ENCODE data around the gene PROX2. TPM values are rescaled to one million over a fixed set of nuclear protein-coding genes. Genes with fewer than 3 reads are reported as not detected.

The PROX2 gene
- total RNA-seq, 1 donor from 2014 or later: not detected

GRCh38 chr14:74840603-74841030 is 35.3 kb downstream of the PROX2 start:
- H3K9me3 Mint-ChIP-seq: no peaks in the 10 kb centered on the region
- TF ChIP-seq CTCF (conservative IDR thresholded peaks at IDR 0.05): no peak
- H3K4me1 Mint-ChIP-seq (ENCODE audit: unreplicated experiment): peaks cover 26% of the 10 kb centered on the region
- peaks cover 6% of the 10 kb centered on the region for H3K36me3 Mint-ChIP-seq
- no peak overlapping the region for H3K27ac Mint-ChIP-seq
- DNase-seq (ENCODE audit: extremely low spot score, unreplicated experiment): no peak
- H3K27me3 Mint-ChIP-seq: no peaks in the 10 kb centered on the region
- no peak overlapping the region for H3K4me3 Mint-ChIP-seq

GRCh38 chr14:74838166-74838565 is 37.8 kb downstream of the PROX2 start:
- DNase-seq (ENCODE audit: extremely low spot score, unreplicated experiment): no peak
- H3K4me3 Mint-ChIP-seq: no peak overlapping the region
- H3K36me3 Mint-ChIP-seq: peaks cover 11% of the 10 kb centered on the region
- H3K27me3 Mint-ChIP-seq: no peaks in the 10 kb centered on the region
- H3K27ac Mint-ChIP-seq: no peak overlapping the region
- H3K9me3 Mint-ChIP-seq: no peaks in the 10 kb centered on the region
- no peak for TF ChIP-seq CTCF (conservative IDR thresholded peaks at IDR 0.05)
- H3K4me1 Mint-ChIP-seq (ENCODE audit: unreplicated experiment): peaks cover 17% of the 10 kb centered on the region

- no peak for DNase-seq (ENCODE audit: extremely low spot score, unreplicated experiment)
- Mint-ChIP-seq H3K4me3 (no peak overlapping the region), H3K27me3 (no peaks in the 10 kb centered on the region), H3K27ac (no peak overlapping the region), H3K9me3 (no peaks in the 10 kb centered on the region), H3K4me1 (ENCODE audit: unreplicated experiment) (peaks cover 13% of the 10 kb centered on the region), H3K36me3 (peaks cover 11% of the 10 kb centered on the region)
- no peak for TF ChIP-seq CTCF (conservative IDR thresholded peaks at IDR 0.05)
Observed at GRCh38 chr14:74836251-74836960, 39.5 kb downstream of the PROX2 start.

GRCh38 chr14:74835645-74836250 is 40.2 kb downstream of the PROX2 start:
- H3K36me3 Mint-ChIP-seq: peaks cover 11% of the 10 kb centered on the region
- peaks cover 13% of the 10 kb centered on the region for H3K4me1 Mint-ChIP-seq (ENCODE audit: unreplicated experiment)
- H3K9me3 Mint-ChIP-seq: no peaks in the 10 kb centered on the region
- no peaks in the 10 kb centered on the region for H3K27me3 Mint-ChIP-seq
- no peak overlapping the region for H3K4me3 Mint-ChIP-seq
- TF ChIP-seq CTCF (conservative IDR thresholded peaks at IDR 0.05): no peak
- H3K27ac Mint-ChIP-seq: no peak overlapping the region
- DNase-seq (ENCODE audit: extremely low spot score, unreplicated experiment): no peak

GRCh38 chr14:74834692-74835392 is 41.1 kb downstream of the PROX2 start:
- Mint-ChIP-seq H3K27me3 (no peaks in the 10 kb centered on the region), H3K9me3 (no peaks in the 10 kb centered on the region), H3K4me1 (ENCODE audit: unreplicated experiment) (peaks cover 13% of the 10 kb centered on the region), H3K36me3 (peaks cover 14% of the 10 kb centered on the region), H3K27ac (peak overlapping the region; percentile 10), H3K4me3 (no peak overlapping the region)
- TF ChIP-seq CTCF (conservative IDR thresholded peaks at IDR 0.05): no peak
- no peak for DNase-seq (ENCODE audit: extremely low spot score, unreplicated experiment)

All from type B pancreatic cell (in vitro differentiated cells).